GM23248 (cell line): ENCODE results near the gene GLT6D1.

Experiments used
- EZH2 ChIP-seq: fragments of 200-600 bp; sonication (generic); IDR thresholded peaks from 2 replicates; pipeline ENCODE4 v1.6.1; 2018; ENCODE audit warnings: antibody characterized with exemption, mild to moderate bottlenecking; ENCODE audit not compliant: insufficient read depth, poor library complexity, severe bottlenecking
- EZH2phosphoT487 ChIP-seq: fragments of 200-600 bp; sonication (generic); IDR thresholded peaks from 2 replicates; pipeline ENCODE4 v1.6.1; 2018; ENCODE audit warnings: antibody characterized with exemption, moderate library complexity, mild to moderate bottlenecking, low read depth; ENCODE audit not compliant: insufficient read depth

DNA sequence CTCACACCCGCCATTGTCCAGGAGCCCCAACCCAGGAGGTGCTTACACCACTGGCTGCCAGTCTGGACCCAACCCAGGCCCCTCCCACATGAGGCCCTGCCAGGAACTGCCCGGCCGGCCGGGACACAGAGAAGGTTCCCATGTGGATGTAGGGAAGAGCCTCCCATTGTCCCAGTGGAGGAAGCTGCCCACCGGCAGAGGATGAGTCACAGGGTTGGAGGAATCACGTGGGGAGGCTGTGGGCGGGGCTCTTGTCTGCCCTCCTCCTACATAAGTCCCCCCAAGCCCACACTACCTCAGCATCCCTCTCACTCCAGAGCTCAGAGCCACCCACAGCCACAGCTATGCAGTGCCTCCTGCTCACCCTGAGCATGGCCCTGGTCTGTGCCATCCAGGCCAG, 51.7 kb downstream of the GLT6D1 start:
- TF ChIP-seq EZH2 (no peak), EZH2phosphoT487 (no peak)
